ENCODE measurements around the gene TEK. TPM values are rescaled to one million over a fixed set of nuclear protein-coding genes. Genes with fewer than 3 reads are reported as not detected.

TEK gene
- total and polyA plus RNA-seq, 2 donors (not counting 1 experiment from before 2014, with no cell fraction given): not detected

DNA sequence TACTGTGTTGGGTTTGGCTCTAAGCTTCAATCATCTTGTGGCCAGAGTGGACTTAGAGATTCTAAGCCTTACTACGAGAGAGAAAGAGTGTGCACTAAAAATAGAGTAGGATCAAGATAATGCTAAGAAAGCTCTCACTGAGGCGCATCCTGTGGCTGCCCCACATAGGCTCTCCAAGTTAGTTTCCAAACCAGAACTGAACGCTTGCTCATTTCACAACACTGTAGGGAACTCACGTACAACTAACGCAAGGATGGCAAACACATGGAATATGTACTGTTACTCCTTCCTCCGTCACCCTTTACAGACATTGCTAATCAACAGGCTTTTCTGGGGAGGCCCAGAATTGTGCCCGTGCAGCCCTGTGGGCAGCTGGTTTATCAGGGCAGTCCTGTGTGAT lies 97.0 kb downstream of the TEK start:
- H3K36me3 ChIP-seq (replicated peaks in 1 of 2; ENCODE audit: control extremely low read depth in 1 of 2, control insufficient read depth in 1 of 2, extremely low read depth in 1 of 2, insufficient read depth in 2 of 2, low read length in 1 of 2): no peaks in the 10 kb centered on the region
- no peak for TF ChIP-seq EZH2 (IDR thresholded peaks at IDR 0.05; ENCODE audit: borderline replicate concordance, insufficient read depth, low read depth, low read length, poor library complexity, severe bottlenecking)
- TF ChIP-seq, protein P1, sequence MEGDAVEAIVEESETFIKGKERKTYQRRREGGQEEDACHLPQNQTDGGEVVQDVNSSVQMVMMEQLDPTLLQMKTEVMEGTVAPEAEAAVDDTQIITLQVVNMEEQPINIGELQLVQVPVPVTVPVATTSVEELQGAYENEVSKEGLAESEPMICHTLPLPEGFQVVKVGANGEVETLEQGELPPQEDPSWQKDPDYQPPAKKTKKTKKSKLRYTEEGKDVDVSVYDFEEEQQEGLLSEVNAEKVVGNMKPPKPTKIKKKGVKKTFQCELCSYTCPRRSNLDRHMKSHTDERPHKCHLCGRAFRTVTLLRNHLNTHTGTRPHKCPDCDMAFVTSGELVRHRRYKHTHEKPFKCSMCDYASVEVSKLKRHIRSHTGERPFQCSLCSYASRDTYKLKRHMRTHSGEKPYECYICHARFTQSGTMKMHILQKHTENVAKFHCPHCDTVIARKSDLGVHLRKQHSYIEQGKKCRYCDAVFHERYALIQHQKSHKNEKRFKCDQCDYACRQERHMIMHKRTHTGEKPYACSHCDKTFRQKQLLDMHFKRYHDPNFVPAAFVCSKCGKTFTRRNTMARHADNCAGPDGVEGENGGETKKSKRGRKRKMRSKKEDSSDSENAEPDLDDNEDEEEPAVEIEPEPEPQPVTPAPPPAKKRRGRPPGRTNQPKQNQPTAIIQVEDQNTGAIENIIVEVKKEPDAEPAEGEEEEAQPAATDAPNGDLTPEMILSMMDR (IDR thresholded peaks at IDR 0.05): no peak
- Mint-ChIP-seq H3K9me3 (ENCODE audit: insufficient read depth) (no peaks in the 10 kb centered on the region), H3K27ac (no peak overlapping the region), H3K4me1 (no peaks in the 10 kb centered on the region), H3K4me3 (no peak overlapping the region), H3K27me3 (peaks cover 7% of the 10 kb centered on the region)
- H3K9ac ChIP-seq (ENCODE audit: low read length): no peak overlapping the region
- CTCF ChIA-PET: no interaction called here
- H4K20me1 ChIP-seq (ENCODE audit: control insufficient read depth, insufficient read depth, low read length, poor library complexity, severe bottlenecking): no peaks in the 10 kb centered on the region
- H2AFZ ChIP-seq (ENCODE audit: insufficient read depth, low read depth, low read length, poor library complexity, severe bottlenecking): no peak overlapping the region
- H3K4me3 ChIP-seq (ENCODE audit: control extremely low read depth in 1 of 5, extremely low read depth in 1 of 5, insufficient read depth in 1 of 5, low read depth in 2 of 5, low read length in 4 of 5): no peak overlapping the region
- no peak overlapping the region for H3K4me2 ChIP-seq (replicated peaks; ENCODE audit: low read depth, low read length, poor library complexity, severe bottlenecking)
- ATAC-seq (ENCODE audit: low read depth) (no peak), DNase-seq (no peak)
- H3K27me3 ChIP-seq (replicated peaks in 1 of 4; ENCODE audit: control extremely low read depth in 1 of 4, control insufficient read depth in 3 of 4, insufficient read depth in 4 of 4, low read length in 3 of 4): no peaks in the 10 kb centered on the region
- no peaks in the 10 kb centered on the region for H3K9me3 ChIP-seq (ENCODE audit: control extremely low read depth in 1 of 3, control insufficient read depth in 2 of 3, insufficient read depth in 1 of 3, low read length in 2 of 3)
- H3K79me2 ChIP-seq (ENCODE audit: control insufficient read depth, insufficient read depth, low read length): no peaks in the 10 kb centered on the region
- intact Hi-C loops (cut with micrococcal nuclease): no loop called here
- H3K27ac ChIP-seq (ENCODE audit: low read length in 2 of 2): no peak overlapping the region
- no peaks in the 10 kb centered on the region for H3K4me1 ChIP-seq (ENCODE audit: control insufficient read depth in 2 of 2, insufficient read depth in 2 of 2, low read length in 2 of 2)
- 92% methylated on average over 4 of the region's 7 CpGs for WGBS (ENCODE audit: insufficient coverage)
- POLR2A ChIA-PET: no interaction called here

DNA sequence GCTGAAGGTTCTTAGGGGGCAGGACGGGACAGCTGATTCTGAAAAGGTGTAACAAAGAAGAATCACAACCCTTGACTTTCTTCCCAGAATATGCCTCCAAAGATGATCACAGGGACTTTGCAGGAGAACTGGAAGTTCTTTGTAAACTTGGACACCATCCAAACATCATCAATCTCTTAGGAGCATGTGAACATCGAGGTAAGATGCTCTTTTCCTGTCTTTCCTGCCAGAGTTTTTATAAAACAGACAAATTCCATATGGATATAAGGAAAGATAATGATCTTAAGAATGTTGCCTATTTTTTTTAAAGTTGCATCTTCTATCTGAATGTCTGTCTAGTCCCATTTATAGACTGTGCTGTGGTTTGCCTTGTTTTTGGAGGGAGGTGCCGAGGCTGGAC lies 100.0 kb downstream of the TEK start:
- DNase-seq (no peak), ATAC-seq (ENCODE audit: low read depth) (no peak)
- TF ChIP-seq, protein P1 (IDR thresholded peaks at IDR 0.05): no peak
- no peak for TF ChIP-seq EZH2 (IDR thresholded peaks at IDR 0.05; ENCODE audit: borderline replicate concordance, insufficient read depth, low read depth, low read length, poor library complexity, severe bottlenecking)
- ChIA-PET POLR2A (no interaction called here), CTCF (no interaction called here)
- H3K79me2 ChIP-seq (ENCODE audit: control insufficient read depth, insufficient read depth, low read length): no peaks in the 10 kb centered on the region
- H3K4me2 ChIP-seq (replicated peaks; ENCODE audit: low read depth, low read length, poor library complexity, severe bottlenecking): no peak overlapping the region
- intact Hi-C loops (cut with micrococcal nuclease): no loop called here
- WGBS (ENCODE audit: insufficient coverage): no CpG with 5 or more reads among the region's 3 CpGs
- Mint-ChIP-seq H3K27me3 (peaks cover 4% of the 10 kb centered on the region), H3K4me3 (no peak overlapping the region), H3K27ac (no peak overlapping the region), H3K9me3 (ENCODE audit: insufficient read depth) (no peaks in the 10 kb centered on the region), H3K4me1 (no peaks in the 10 kb centered on the region)
- H4K20me1 ChIP-seq (ENCODE audit: control insufficient read depth, insufficient read depth, low read length, poor library complexity, severe bottlenecking): no peaks in the 10 kb centered on the region
- H3K4me3 ChIP-seq (ENCODE audit: control extremely low read depth in 1 of 5, extremely low read depth in 1 of 5, insufficient read depth in 1 of 5, low read depth in 2 of 5, low read length in 4 of 5): no peak overlapping the region
- H3K27ac ChIP-seq (ENCODE audit: low read length in 2 of 2): no peak overlapping the region
- H3K9ac ChIP-seq (ENCODE audit: low read length): no peak overlapping the region
- H3K27me3 ChIP-seq (replicated peaks in 1 of 4; ENCODE audit: control extremely low read depth in 1 of 4, control insufficient read depth in 3 of 4, insufficient read depth in 4 of 4, low read length in 3 of 4): no peaks in the 10 kb centered on the region
- H2AFZ ChIP-seq (ENCODE audit: insufficient read depth, low read depth, low read length, poor library complexity, severe bottlenecking): no peak overlapping the region
- H3K4me1 ChIP-seq (ENCODE audit: control insufficient read depth in 2 of 2, insufficient read depth in 2 of 2, low read length in 2 of 2): no peaks in the 10 kb centered on the region
- no peaks in the 10 kb centered on the region for H3K36me3 ChIP-seq (replicated peaks in 1 of 2; ENCODE audit: control extremely low read depth in 1 of 2, control insufficient read depth in 1 of 2, extremely low read depth in 1 of 2, insufficient read depth in 2 of 2, low read length in 1 of 2)
- no peaks in the 10 kb centered on the region for H3K9me3 ChIP-seq (ENCODE audit: control extremely low read depth in 1 of 3, control insufficient read depth in 2 of 3, insufficient read depth in 1 of 3, low read length in 2 of 3)
